A673 (cell line): Measurements from ENCODE around the gene MSH2. TPM values are rescaled to one million over a fixed set of nuclear protein-coding genes. Genes with fewer than 3 reads are reported as not detected.

ENCODE experiments used
- BruUV-seq: library from RNA; stranded (reverse); fragments of 400-500 nt; replicated peaks from 2 replicates; lab custom pipeline; 2021; lab: Mats Ljungman, UMichigan
- CTCF ChIA-PET: fragments of 300-600 bp; sonication (Branson Sonifier 250); formaldehyde crosslinking; loops from one replicate; lab custom pipeline; 2022; ENCODE audit warnings: antibody characterized with exemption; lab: Charles Lee
- POLR2A ChIA-PET: fragments of 300-600 bp; sonication (Branson Sonifier 250); formaldehyde crosslinking; loops from one replicate; lab custom pipeline; 2022; ENCODE audit warnings: antibody characterized with exemption; ENCODE audit not compliant: low non-redundant PET; lab: Charles Lee
- DNase-seq: peaks from one replicate; pipeline ENCODE4 v3.0.0-alpha.2; 2015; ENCODE audit warnings: low spot score
- H3K27ac ChIP-seq: fragments of 200-600 bp; sonication (generic); 2 replicates; pipeline ENCODE4 v1.5.1; 2016; ENCODE audit warnings: mixed run types, low read depth, mild to moderate bottlenecking, mixed read lengths, antibody characterized with exemption, low read length; ENCODE audit not compliant: poor library complexity, severe bottlenecking
- H3K27me3 ChIP-seq: fragments of 200-600 bp; sonication (generic); replicated peaks from 2 replicates; pipeline ENCODE4 v1.6.1; 2017; ENCODE audit warnings: mixed run types, low read depth, mild to moderate bottlenecking, mixed read lengths, antibody characterized with exemption, low read length; ENCODE audit not compliant: insufficient read depth, poor library complexity
- H3K36me3 ChIP-seq: fragments of 200-600 bp; sonication (generic); 2 replicates; pipeline ENCODE4 v1.6.1; 2016; ENCODE audit warnings: mixed run types, mild to moderate bottlenecking, mixed read lengths, antibody characterized with exemption, low read length; ENCODE audit not compliant: insufficient read depth, poor library complexity, severe bottlenecking
- H3K4me1 ChIP-seq: fragments of 200-600 bp; sonication (generic); 2 replicates; pipeline ENCODE4 v1.6.1; 2017; ENCODE audit warnings: mixed run types, mild to moderate bottlenecking, mixed read lengths, antibody characterized with exemption, low read length; ENCODE audit not compliant: insufficient read depth, poor library complexity, severe bottlenecking
- H3K4me3 ChIP-seq: fragments of 200-600 bp; sonication (generic); 2 replicates; pipeline ENCODE4 v1.5.1; 2016; ENCODE audit warnings: low read depth, mixed run types, mild to moderate bottlenecking, mixed read lengths, low read length; ENCODE audit not compliant: poor library complexity, severe bottlenecking
- H3K9me3 ChIP-seq: fragments of 200-600 bp; sonication (generic); 2 replicates; pipeline ENCODE4 v1.6.1; 2016; ENCODE audit warnings: mixed run types, low read depth, mild to moderate bottlenecking, mixed read lengths, antibody characterized with exemption, low read length; ENCODE audit not compliant: poor library complexity, severe bottlenecking
- CTCF ChIP-seq: fragments of 300-800, 200-600 bp; sonication (generic); conservative IDR thresholded peaks from 2 replicates; pipeline ENCODE4 v1.5.1; 2017; ENCODE audit warnings: low read depth, mild to moderate bottlenecking, antibody characterized with exemption, low read length, moderate library complexity, mixed read lengths
- EZH2 ChIP-seq: fragments of 200-600 bp; sonication (generic); IDR thresholded peaks from 2 replicates; pipeline ENCODE4 v1.6.1; 2017; ENCODE audit warnings: borderline replicate concordance, low read depth, mild to moderate bottlenecking, mixed read lengths, antibody characterized with exemption, low read length; ENCODE audit not compliant: poor library complexity, severe bottlenecking
- intact Hi-C: fragments of 100-400 bp; cut with micrococcal nuclease; formaldehyde crosslinking; loops from one replicate; pipeline ENCODE4 v1.10.0; 2022; ENCODE audit not compliant: unreplicated experiment
- total RNA-seq: library from RNA; stranded (reverse); gene quantifications from 2 replicates; pipeline ENCODE4 v1.2.3, GENCODE V29; 2021

The MSH2 gene
- total RNA-seq, 1 experiment from 2014 or later, result 83.7 TPM

DNA sequence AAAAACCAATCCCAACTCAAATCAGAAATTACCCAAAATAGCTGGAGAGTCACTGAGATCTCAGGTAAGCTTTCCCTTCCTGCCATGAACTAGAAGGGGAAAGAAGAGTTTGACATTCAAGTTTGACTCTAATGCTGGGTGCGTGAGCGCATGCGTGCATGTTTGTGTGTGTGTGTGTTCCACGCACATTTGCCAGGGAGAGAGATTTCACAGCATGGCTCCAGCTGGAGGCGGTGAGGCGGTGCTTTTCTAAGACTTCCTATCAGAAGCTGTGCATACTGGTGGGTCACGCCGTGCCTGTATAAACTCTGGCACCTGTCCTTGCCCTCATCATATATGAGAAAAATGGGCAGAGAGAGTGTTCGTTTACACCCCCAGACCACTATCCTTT lies 116.2 kb downstream of the MSH2 start:
- no peak for TF ChIP-seq CTCF
- TF ChIP-seq EZH2, result no peak
- Histone ChIP-seq H3K27me3 (no peaks in the 10 kb centered on the region), H3K9me3 (no peaks in the 10 kb centered on the region), H3K4me1 (peaks cover 9% of the 10 kb centered on the region), H3K4me3 (no peak overlapping the region), H3K36me3 (no peaks in the 10 kb centered on the region), H3K27ac (no peak overlapping the region)
- DNase-seq, result no peak
- intact Hi-C loops, result no loop called here
- POLR2A ChIA-PET, result interaction anchor here (0.5 to 0.6 kb wide), 2 partner anchors 91 to 122 kb away, joined by 7 to 15 read pairs; no protein-coding TSS in a partner anchor
- CTCF ChIA-PET, result no interaction called here
- BruUV-seq, result no TSS peak

DNA sequence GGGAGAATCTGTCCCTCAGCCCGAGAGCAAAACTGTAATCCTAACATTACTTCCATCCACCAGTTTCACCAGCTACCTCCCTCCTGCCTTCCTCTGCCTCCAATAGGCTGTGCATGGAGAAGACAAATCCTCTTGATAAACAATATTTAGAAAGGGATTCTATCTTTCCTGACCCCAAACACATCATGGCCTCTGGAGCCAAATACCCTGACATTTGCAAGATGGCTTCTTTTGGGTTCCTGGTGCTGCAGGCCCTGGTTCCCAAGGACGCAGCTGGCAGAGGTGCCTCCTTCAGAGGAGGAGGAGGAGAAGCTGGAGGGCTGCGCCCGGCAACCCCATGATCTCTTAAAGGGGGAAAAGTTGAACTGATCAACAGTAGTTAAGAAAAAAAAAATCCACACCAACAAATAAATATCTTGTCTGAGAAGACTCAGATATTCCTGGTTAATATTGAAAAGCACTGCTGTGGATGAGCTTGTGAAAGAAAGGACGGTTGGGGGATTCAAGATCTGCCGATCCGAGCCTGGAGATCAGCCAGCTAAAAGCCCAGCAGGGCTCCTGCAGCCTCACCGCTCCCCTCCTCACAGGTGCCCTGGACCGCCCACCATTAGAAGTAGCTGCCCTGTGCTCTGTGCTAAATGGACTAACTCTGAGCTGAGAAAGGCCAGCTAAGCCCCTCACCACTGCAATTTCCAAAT lies 116.8 kb downstream of the MSH2 start:
- H3K4me1 ChIP-seq, result peaks cover 9% of the 10 kb centered on the region

GRCh38 chr2:47520302-47520630 lies 117.3 kb downstream of the MSH2 start:
- no peaks in the 10 kb centered on the region for H3K36me3 ChIP-seq
- TF ChIP-seq EZH2 (no peak), CTCF (no peak)
- H3K9me3 ChIP-seq, result no peaks in the 10 kb centered on the region
- H3K27ac ChIP-seq, result no peak overlapping the region
- H3K4me3 ChIP-seq, result peak overlapping the region; percentile 43
- DNase-seq, result no peak
- BruUV-seq, result no TSS peak
- H3K27me3 ChIP-seq, result no peaks in the 10 kb centered on the region
- POLR2A ChIA-PET, result no interaction called here
- CTCF ChIA-PET, result no interaction called here
- intact Hi-C loops, result no loop called here
- peaks cover 9% of the 10 kb centered on the region for H3K4me1 ChIP-seq

More for the DNA sequence above, 116.8 kb downstream of the MSH2 start:
- DNase-seq, result no peak
- H3K27ac ChIP-seq, result no peak overlapping the region
- no peaks in the 10 kb centered on the region for H3K9me3 ChIP-seq
- TF ChIP-seq CTCF (no peak), EZH2 (no peak)
- H3K36me3 ChIP-seq, result no peaks in the 10 kb centered on the region
- H3K27me3 ChIP-seq, result no peaks in the 10 kb centered on the region
- H3K4me3 ChIP-seq, result no peak overlapping the region
- ChIA-PET POLR2A (interaction anchor here (0.5 kb wide), 1 partner anchor 91 kb away, joined by 15 read pairs; no protein-coding TSS in a partner anchor), CTCF (no interaction called here)
- intact Hi-C loops, result no loop called here
- no TSS peak for BruUV-seq
